Stomach (tissue), 9 donors: Measurements from ENCODE around the gene ASTN2. TPM values are rescaled to one million over a fixed set of nuclear protein-coding genes. Genes with fewer than 3 reads are reported as not detected.

Source experiments
- DNase-seq, 2 donors: peaks; one replicate each; pipeline versions ENCODE4 v3.0.0 to v3.0.0-alpha.2; 2013 to 2019
- H3K27ac ChIP-seq, 5 donors: fragments of 200-600 bp in 4 of 5; sonication (generic) in 4 of 5; one replicate each; pipeline ENCODE4 v1.5.1; 2013 to 2019; ENCODE audit warnings: mild to moderate bottlenecking in 1 of 5, moderate library complexity in 1 of 5
- H3K27me3 ChIP-seq, 3 donors: fragments of 200-600 bp; sonication (generic); one replicate each; pipeline ENCODE4 v1.5.1; 2017 to 2019; ENCODE audit warnings: mixed run types in 1 of 3
- H3K36me3 ChIP-seq, 4 donors: fragments of 200-600 bp; sonication (generic); 1 replicate in 3 of 4; 2 replicates in 1 of 4; pipeline ENCODE4 v1.5.1; 2016 to 2019
- H3K4me1 ChIP-seq, 4 donors: fragments of 200-600 bp; sonication (generic); one replicate each; pipeline ENCODE4 v1.5.1; 2016 to 2019
- H3K4me3 ChIP-seq, 4 donors: fragments of 200-600 bp; sonication (generic) in 3 of 4; one replicate each; pipeline ENCODE4 v1.5.1; 2016 to 2019; ENCODE audit warnings: mild to moderate bottlenecking in 1 of 4
- H3K9me3 ChIP-seq, 4 donors: fragments of 200-600 bp; sonication (generic); one replicate each; pipeline ENCODE4 v1.5.1; 2016 to 2019
- EP300 ChIP-seq: sonication (generic); formaldehyde crosslinking; IDR thresholded peaks from one replicate; pipeline ENCODE4 v1.6.1; 2017; ENCODE audit warnings: antibody characterized with exemption
- POLR2A ChIP-seq, 4 donors: fragments of 450-650 bp; IDR thresholded peaks; one replicate each; pipeline ENCODE4 v1.6.1; 2016; ENCODE audit warnings: antibody characterized with exemption in 4 of 4, control low read depth in 2 of 4, mild to moderate bottlenecking in 1 of 4, moderate library complexity in 1 of 4
- POLR2AphosphoS5 ChIP-seq, 3 donors: sonication (generic); formaldehyde crosslinking; IDR thresholded peaks; one replicate each; pipeline ENCODE4 v1.6.1; 2016; ENCODE audit warnings: antibody characterized with exemption in 3 of 3
- WGBS, 5 donors: extraction: QIAGEN DNeasy Blood & Tissue Kit in 3 of 5; methylation state at CpG; one replicate each; pipeline versions ENCODE4 v1.1.5 to v1.1.7; 2013 to 2018; 5-methylcytosine and 5-hydroxymethylcytosine counted together
- intact Hi-C: fragments of 100-400 bp; cut with DNase I; formaldehyde crosslinking; loops from one replicate; pipeline ENCODE4 v1.15.1; 2023; ENCODE audit warnings: low total_unique reads
- polyA plus RNA-seq, 3 donors: library from polyadenylated mRNA; stranded (reverse); fragments of 200-250 nt; gene quantifications; one replicate each; pipeline ENCODE4 v1.2.3, GENCODE V29; 2013
- total RNA-seq, 5 donors: library from RNA; depleted of rRNA; stranded (reverse); fragments of >200 nt; gene quantifications; one replicate each; pipeline versions ENCODE4 v1.1.0 to v1.2.3, GENCODE V29; 2014 to 2016
- TF ChIP-seq, protein P1 (sequence below), 7 experiments: fragments of 450-650 bp in 4 of 7; fragments of 200-600 bp in 3 of 7; sonication (generic) in 3 of 7; IDR thresholded peaks; one replicate each; pipeline ENCODE4 v1.5.1; 2016 to 2019; ENCODE audit warnings: antibody characterized with exemption in 7 of 7, control low read depth in 2 of 7, mild to moderate bottlenecking in 1 of 7
- donor health status: healthy with polysubstance abuse.
- donor health status: Bipolar disorder and iron deficiency.
- donor health status: healthy.

ASTN2 gene
- total and polyA plus RNA-seq, 8 donors, result 2.1 to 22.3 (median 4.2) TPM; not detected in 1

DNA sequence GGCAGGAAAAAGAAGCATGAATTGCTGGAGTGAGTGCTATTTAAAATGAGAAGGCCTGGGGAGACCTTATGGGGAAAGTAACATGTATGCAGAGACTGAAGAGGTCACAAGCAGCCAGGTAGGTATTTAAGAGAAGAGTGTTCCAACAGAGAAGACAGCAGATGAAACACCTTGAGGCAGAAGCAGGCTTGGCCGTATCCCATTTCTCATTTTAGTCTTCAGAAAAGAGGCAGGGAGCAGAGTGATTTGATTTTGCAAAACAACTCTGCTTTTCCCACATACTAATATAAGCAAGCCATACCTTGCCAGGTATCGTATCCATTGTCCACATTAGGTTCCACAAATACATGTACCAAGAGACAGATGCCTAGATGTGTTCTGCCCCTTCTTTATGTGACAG is 244.3 kb downstream of the ASTN2 start:
- no peaks in the 10 kb centered on the region for H3K4me1 ChIP-seq
- H3K27me3 ChIP-seq, result no peaks in the 10 kb centered on the region
- no peak overlapping the region for H3K4me3 ChIP-seq
- intact Hi-C loops, result no loop called here
- TF ChIP-seq EP300 (no peak), POLR2AphosphoS5 (IDR thresholded peaks at IDR 0.05) (no peak), POLR2A (IDR thresholded peaks at IDR 0.05) (no peak)
- TF ChIP-seq, protein P1, sequence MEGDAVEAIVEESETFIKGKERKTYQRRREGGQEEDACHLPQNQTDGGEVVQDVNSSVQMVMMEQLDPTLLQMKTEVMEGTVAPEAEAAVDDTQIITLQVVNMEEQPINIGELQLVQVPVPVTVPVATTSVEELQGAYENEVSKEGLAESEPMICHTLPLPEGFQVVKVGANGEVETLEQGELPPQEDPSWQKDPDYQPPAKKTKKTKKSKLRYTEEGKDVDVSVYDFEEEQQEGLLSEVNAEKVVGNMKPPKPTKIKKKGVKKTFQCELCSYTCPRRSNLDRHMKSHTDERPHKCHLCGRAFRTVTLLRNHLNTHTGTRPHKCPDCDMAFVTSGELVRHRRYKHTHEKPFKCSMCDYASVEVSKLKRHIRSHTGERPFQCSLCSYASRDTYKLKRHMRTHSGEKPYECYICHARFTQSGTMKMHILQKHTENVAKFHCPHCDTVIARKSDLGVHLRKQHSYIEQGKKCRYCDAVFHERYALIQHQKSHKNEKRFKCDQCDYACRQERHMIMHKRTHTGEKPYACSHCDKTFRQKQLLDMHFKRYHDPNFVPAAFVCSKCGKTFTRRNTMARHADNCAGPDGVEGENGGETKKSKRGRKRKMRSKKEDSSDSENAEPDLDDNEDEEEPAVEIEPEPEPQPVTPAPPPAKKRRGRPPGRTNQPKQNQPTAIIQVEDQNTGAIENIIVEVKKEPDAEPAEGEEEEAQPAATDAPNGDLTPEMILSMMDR (IDR thresholded peaks at IDR 0.05), result no peak
- DNase-seq, result no peak
- no peak overlapping the region for H3K27ac ChIP-seq
- WGBS, 5 donors, result 91 to 93% (median 92%) methylated on average over 2 of the region's 2 CpGs
- H3K9me3 ChIP-seq, result no peaks in the 10 kb centered on the region
- H3K36me3 ChIP-seq, result no peaks in the 10 kb centered on the region

DNA sequence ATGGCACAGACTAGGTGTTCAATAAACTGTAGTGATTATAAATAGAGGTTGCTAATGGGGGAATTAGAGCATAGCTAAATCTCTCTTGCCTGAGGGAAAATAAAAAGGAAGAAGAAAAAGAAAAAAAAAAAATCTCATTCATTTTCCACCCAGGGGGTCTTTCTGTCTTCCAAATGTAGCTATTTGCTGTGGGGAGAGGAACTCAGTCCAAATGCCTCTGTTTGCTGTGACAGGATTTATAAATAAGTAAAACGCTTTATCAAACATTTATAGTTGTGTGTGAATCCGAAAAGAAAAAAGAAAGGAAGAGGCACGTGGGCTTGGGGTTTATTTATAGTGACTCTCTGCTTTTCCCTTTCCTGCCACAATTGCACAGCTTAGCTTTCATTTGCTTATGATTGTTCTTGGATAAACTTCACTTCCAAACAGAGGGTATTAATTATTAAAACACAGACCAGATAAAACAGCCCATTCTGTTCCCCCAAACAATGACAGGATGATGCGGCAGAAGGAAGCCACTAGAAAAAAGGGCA is 245.7 kb downstream of the ASTN2 start:
- TF ChIP-seq POLR2A (IDR thresholded peaks at IDR 0.05) (no peak), POLR2AphosphoS5 (IDR thresholded peaks at IDR 0.05) (no peak), EP300 (no peak)
- TF ChIP-seq, protein P1 (IDR thresholded peaks at IDR 0.05), result no peak

DNA sequence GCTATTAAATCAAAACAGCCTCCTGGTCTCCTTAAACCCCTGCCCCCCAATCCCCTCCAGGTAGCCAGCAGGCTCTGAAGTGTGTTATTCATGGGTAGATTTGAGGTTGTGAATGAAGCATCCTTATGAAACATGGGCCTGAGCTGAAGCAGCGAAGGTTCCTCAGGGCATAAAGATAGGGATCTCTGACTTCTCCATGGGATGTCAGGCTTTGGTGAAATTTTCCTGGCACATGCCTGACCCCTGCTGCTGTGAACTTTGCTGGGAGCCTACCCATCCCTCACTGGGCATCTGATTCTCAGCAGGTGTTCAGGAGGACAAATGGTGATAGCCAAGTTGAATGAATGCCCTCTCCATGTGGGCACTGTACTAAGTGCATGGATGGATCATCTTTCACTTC is 250.3 kb downstream of the ASTN2 start:
- DNase-seq, result no peak
- TF ChIP-seq, protein P1 (IDR thresholded peaks at IDR 0.05), result no peak
- no peak for TF ChIP-seq POLR2AphosphoS5 (IDR thresholded peaks at IDR 0.05)
- no peak for TF ChIP-seq EP300
- no peak for TF ChIP-seq POLR2A (IDR thresholded peaks at IDR 0.05)
- Histone ChIP-seq H3K9me3 (no peaks in the 10 kb centered on the region), H3K4me3 (no peak overlapping the region), H3K4me1 (no peaks in the 10 kb centered on the region), H3K36me3 (no peaks in the 10 kb centered on the region), H3K27ac (no peak overlapping the region), H3K27me3 (no peaks in the 10 kb centered on the region)
- intact Hi-C loops, result no loop called here
- 63 to 78% (median 75%) methylated on average over 1 of the region's 1 CpG for WGBS, 5 donors

More for the DNA sequence above, 245.7 kb downstream of the ASTN2 start:
- H3K27ac ChIP-seq, result no peak overlapping the region
- intact Hi-C loops, result no loop called here
- H3K4me3 ChIP-seq, result no peak overlapping the region
- WGBS, 5 donors, result 31 to 55% (median 42%) methylated on average over 4 of the region's 4 CpGs
- DNase-seq, result no peak
- no peaks in the 10 kb centered on the region for H3K4me1 ChIP-seq
- no peaks in the 10 kb centered on the region for H3K27me3 ChIP-seq
- no peaks in the 10 kb centered on the region for H3K9me3 ChIP-seq
- H3K36me3 ChIP-seq, result no peaks in the 10 kb centered on the region

DNA sequence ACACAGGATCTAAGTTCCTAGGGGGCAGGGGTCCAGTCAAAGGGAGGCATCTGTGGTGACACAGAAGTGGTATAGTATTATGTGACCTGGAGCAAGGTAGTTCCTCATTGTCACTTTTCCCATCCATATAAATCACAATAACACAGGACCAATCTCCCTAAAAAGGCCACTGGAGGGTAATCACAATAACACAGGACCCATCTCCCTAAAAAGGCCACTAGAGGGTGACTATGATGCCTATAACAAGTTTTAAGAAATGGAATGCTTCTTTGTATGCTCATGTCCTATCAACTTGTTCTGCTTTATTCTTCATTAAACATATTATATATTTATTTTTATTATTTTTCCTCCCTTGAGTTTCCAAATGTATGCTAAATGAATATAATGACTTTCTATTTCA is 254.6 kb downstream of the ASTN2 start:
- no peak overlapping the region for H3K4me3 ChIP-seq
- H3K9me3 ChIP-seq, result no peaks in the 10 kb centered on the region
- H3K27me3 ChIP-seq, result no peaks in the 10 kb centered on the region
- TF ChIP-seq, protein P1 (IDR thresholded peaks at IDR 0.05), result no peak
- TF ChIP-seq POLR2A (IDR thresholded peaks at IDR 0.05), result no peak
- no peak for TF ChIP-seq EP300
- no peak for TF ChIP-seq POLR2AphosphoS5 (IDR thresholded peaks at IDR 0.05)
- H3K27ac ChIP-seq, result no peak overlapping the region
- intact Hi-C loops, result no loop called here
- no peaks in the 10 kb centered on the region for H3K4me1 ChIP-seq
- no peaks in the 10 kb centered on the region for H3K36me3 ChIP-seq
- no peak for DNase-seq
